ENCODE results near the gene C1orf146.
"Not testable (repeated sequence)": the region's sequence is repeated elsewhere in the genome, so short reads cannot be mapped to it uniquely, and the experiment has no call there.

C1orf146 gene

GRCh38 chr1:92210701-92211100, 7.0 kb upstream of the C1orf146 start:
- no peaks in the 10 kb centered on the region for H3K4me1 ChIP-seq (ENCODE audit: insufficient read depth, low read length)
- 98% methylated on average over 2 of the region's 2 CpGs for WGBS
- H3K36me3 ChIP-seq (ENCODE audit: insufficient read depth, low read length) = no peaks in the 10 kb centered on the region
- H3K9me3 ChIP-seq (ENCODE audit: insufficient read depth, low read depth, low read length) = peaks cover 6% of the 10 kb centered on the region; the same call in 1 of the 2 replicates
- H3K27ac ChIP-seq (ENCODE audit: low read depth, low read length) = no peak overlapping the region
- H3K27me3 ChIP-seq (ENCODE audit: insufficient read depth, low read length) = no peaks in the 10 kb centered on the region
- H3K9ac ChIP-seq (ENCODE audit: low read depth, low read length) = no peak overlapping the region
- no peak overlapping the region for H3K4me3 ChIP-seq (ENCODE audit: low read length)

DNA sequence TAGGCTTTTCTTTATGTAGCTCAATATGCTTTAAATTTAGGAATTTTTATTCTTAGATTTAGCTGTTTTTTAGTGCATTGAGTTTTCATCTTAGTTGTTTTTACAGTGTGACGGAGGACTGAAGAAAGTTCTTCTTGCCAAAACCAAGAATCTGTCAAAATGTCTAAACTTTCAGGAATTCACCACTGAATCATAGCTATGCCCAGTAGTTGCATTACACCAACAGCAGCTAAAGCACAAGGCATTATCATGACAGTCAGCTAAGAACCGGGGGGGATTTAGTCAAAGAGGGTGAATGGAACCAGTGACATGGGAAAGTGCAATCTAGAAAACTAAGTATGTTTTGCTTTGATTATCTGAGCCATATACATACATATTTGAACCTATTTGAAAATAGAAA, 6.5 kb upstream of the C1orf146 start:
- H3K27ac ChIP-seq (ENCODE audit: low read depth, low read length) = no peak overlapping the region
- no peak overlapping the region for H3K9ac ChIP-seq (ENCODE audit: low read depth, low read length)
- H3K9me3 ChIP-seq (ENCODE audit: insufficient read depth, low read depth, low read length) = peaks cover 5% of the 10 kb centered on the region; the same call in 1 of the 2 replicates
- 81% methylated on average over 2 of the region's 2 CpGs for WGBS
- H3K36me3 ChIP-seq (ENCODE audit: insufficient read depth, low read length) = no peaks in the 10 kb centered on the region
- H3K27me3 ChIP-seq (ENCODE audit: insufficient read depth, low read length) = no peaks in the 10 kb centered on the region
- no peaks in the 10 kb centered on the region for H3K4me1 ChIP-seq (ENCODE audit: insufficient read depth, low read length)
- H3K4me3 ChIP-seq (ENCODE audit: low read length) = no peak overlapping the region

- Histone ChIP-seq H3K36me3 (ENCODE audit: insufficient read depth, low read length) (no peaks in the 10 kb centered on the region), H3K9me3 (ENCODE audit: insufficient read depth, low read depth, low read length) (no peaks in the 10 kb centered on the region), H3K4me3 (ENCODE audit: low read length) (no peak overlapping the region), H3K27ac (ENCODE audit: low read depth, low read length) (no peak overlapping the region), H3K27me3 (ENCODE audit: insufficient read depth, low read length) (no peaks in the 10 kb centered on the region), H3K9ac (ENCODE audit: low read depth, low read length) (no peak overlapping the region), H3K4me1 (ENCODE audit: insufficient read depth, low read length) (no peaks in the 10 kb centered on the region)
- WGBS = 84% methylated on average over 14 of the region's 14 CpGs
Observed at GRCh38 chr1:92218559-92218958, 844 bp downstream of the C1orf146 start.

GRCh38 chr1:92219028-92219427, 1.3 kb downstream of the C1orf146 start:
- Histone ChIP-seq H3K9me3 (ENCODE audit: insufficient read depth, low read depth, low read length) (no peaks in the 10 kb centered on the region), H3K27me3 (ENCODE audit: insufficient read depth, low read length) (no peaks in the 10 kb centered on the region), H3K4me1 (ENCODE audit: insufficient read depth, low read length) (no peaks in the 10 kb centered on the region), H3K4me3 (ENCODE audit: low read length) (no peak overlapping the region), H3K36me3 (ENCODE audit: insufficient read depth, low read length) (no peaks in the 10 kb centered on the region), H3K27ac (ENCODE audit: low read depth, low read length) (no peak overlapping the region), H3K9ac (ENCODE audit: low read depth, low read length) (no peak overlapping the region)

DNA sequence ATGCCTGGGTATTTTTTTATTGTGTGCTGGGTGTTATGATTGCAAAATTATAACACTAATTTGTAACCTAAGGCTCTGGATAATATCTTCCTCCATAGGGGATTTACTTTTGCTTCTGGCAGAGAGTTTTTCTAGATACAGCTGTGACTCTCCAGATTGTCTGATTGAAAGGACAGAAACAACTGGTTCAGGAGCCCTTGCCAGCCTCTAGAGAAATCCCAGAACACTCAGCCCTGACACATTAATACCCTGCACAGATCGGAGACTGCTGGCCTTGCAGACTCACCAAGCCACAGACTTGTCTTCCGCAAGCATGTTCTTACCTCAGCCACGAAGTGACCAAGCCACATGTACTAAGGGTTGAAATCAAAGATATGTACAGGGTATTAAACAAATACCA, 10.7 kb downstream of the C1orf146 start:
- Histone ChIP-seq H3K27ac (ENCODE audit: low read depth, low read length) (no peak overlapping the region), H3K36me3 (ENCODE audit: insufficient read depth, low read length) (no peaks in the 10 kb centered on the region), H3K9ac (ENCODE audit: low read depth, low read length) (no peak overlapping the region), H3K9me3 (ENCODE audit: insufficient read depth, low read depth, low read length) (no peaks in the 10 kb centered on the region), H3K4me3 (ENCODE audit: low read length) (no peak overlapping the region), H3K27me3 (ENCODE audit: insufficient read depth, low read length) (no peaks in the 10 kb centered on the region), H3K4me1 (ENCODE audit: insufficient read depth, low read length) (no peaks in the 10 kb centered on the region)
- 95% methylated on average over 3 of the region's 3 CpGs for WGBS

- no peak overlapping the region for H3K9ac ChIP-seq (ENCODE audit: low read depth, low read length)
- no peaks in the 10 kb centered on the region for H3K4me1 ChIP-seq (ENCODE audit: insufficient read depth, low read length)
- no peak overlapping the region for H3K27ac ChIP-seq (ENCODE audit: low read depth, low read length)
- H3K36me3 ChIP-seq (ENCODE audit: insufficient read depth, low read length) = no peaks in the 10 kb centered on the region
- 91% methylated on average over 1 of the region's 1 CpG for WGBS
- no peaks in the 10 kb centered on the region for H3K27me3 ChIP-seq (ENCODE audit: insufficient read depth, low read length)
- no peaks in the 10 kb centered on the region for H3K9me3 ChIP-seq (ENCODE audit: insufficient read depth, low read depth, low read length)
- H3K4me3 ChIP-seq (ENCODE audit: low read length) = no peak overlapping the region
Observed at GRCh38 chr1:92230736-92231135, 13.0 kb downstream of the C1orf146 start.

- WGBS = 78% methylated on average over 2 of the region's 2 CpGs
- Histone ChIP-seq H3K27me3 (ENCODE audit: insufficient read depth, low read length) (no peaks in the 10 kb centered on the region), H3K27ac (ENCODE audit: low read depth, low read length) (no peak overlapping the region), H3K9ac (ENCODE audit: low read depth, low read length) (no peak overlapping the region), H3K4me1 (ENCODE audit: insufficient read depth, low read length) (no peaks in the 10 kb centered on the region), H3K4me3 (ENCODE audit: low read length) (no peak overlapping the region), H3K36me3 (ENCODE audit: insufficient read depth, low read length) (no peaks in the 10 kb centered on the region), H3K9me3 (ENCODE audit: insufficient read depth, low read depth, low read length) (no peaks in the 10 kb centered on the region)
Observed at GRCh38 chr1:92240034-92240433, 22.3 kb downstream of the C1orf146 start.

DNA sequence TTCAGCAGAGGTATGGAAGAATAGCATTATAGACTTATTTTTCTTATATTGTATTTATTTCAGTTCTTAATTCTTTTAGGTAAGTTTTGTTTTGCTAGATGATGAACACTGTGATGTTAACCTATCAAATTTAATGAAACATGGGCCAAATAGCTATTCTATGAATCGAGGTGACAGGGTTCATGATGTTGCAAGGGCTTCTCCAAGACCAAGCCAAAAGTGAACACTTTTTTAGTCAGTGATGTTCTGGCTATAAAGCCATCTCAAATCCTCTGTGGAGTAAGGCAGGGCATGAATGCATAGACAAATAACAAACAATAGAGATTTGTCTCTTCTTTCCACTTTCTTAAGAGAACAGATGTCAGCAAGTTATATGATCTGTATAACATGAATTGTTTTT, 26.7 kb downstream of the C1orf146 start:
- H3K27me3 ChIP-seq (ENCODE audit: insufficient read depth, low read length) = no peaks in the 10 kb centered on the region
- H3K9ac ChIP-seq (ENCODE audit: low read depth, low read length) = no peak overlapping the region
- no peak overlapping the region for H3K4me3 ChIP-seq (ENCODE audit: low read length)
- no peaks in the 10 kb centered on the region for H3K9me3 ChIP-seq (ENCODE audit: insufficient read depth, low read depth, low read length)
- H3K36me3 ChIP-seq (ENCODE audit: insufficient read depth, low read length) = peaks cover 28% of the 10 kb centered on the region
- 87% methylated on average over 1 of the region's 1 CpG for WGBS
- H3K27ac ChIP-seq (ENCODE audit: low read depth, low read length) = no peak overlapping the region
- no peaks in the 10 kb centered on the region for H3K4me1 ChIP-seq (ENCODE audit: insufficient read depth, low read length)

GRCh38 chr1:92254714-92255113, 37.0 kb downstream of the C1orf146 start:
- 81% methylated on average over 3 of the region's 3 CpGs for WGBS
- H3K36me3 ChIP-seq (ENCODE audit: insufficient read depth, low read length) = peaks cover 45% of the 10 kb centered on the region
- H3K4me3 ChIP-seq (ENCODE audit: low read length) = not testable (repeated sequence)

DNA sequence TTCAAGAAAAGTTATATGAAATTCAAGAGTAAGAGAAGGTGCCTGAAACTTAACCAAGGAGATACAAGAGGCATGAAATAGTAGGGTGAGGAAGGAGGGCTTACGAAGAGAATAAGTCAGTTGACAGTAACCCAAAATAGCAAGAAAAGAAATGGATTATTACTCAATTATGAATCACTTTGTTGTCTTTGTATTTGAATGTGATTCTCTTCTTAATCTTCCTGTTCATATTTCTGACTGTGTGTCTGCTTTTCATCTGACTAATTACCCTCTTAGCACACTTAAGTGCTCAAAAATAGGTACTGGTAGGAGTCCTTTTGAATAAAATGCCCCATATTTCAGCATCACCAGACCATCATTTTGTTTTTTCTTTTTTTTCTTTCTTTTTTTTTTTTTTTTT, 41.6 kb downstream of the C1orf146 start:
- no peaks in the 10 kb centered on the region for H3K9me3 ChIP-seq (ENCODE audit: insufficient read depth, low read depth, low read length)
- peaks cover 60% of the 10 kb centered on the region for H3K36me3 ChIP-seq (ENCODE audit: insufficient read depth, low read length)
- 95% methylated on average over 1 of the region's 1 CpG for WGBS
- H3K4me3 ChIP-seq (ENCODE audit: low read length) = no peak overlapping the region
- no peak overlapping the region for H3K9ac ChIP-seq (ENCODE audit: low read depth, low read length)
- H3K27me3 ChIP-seq (ENCODE audit: insufficient read depth, low read length) = no peaks in the 10 kb centered on the region
- no peak overlapping the region for H3K27ac ChIP-seq (ENCODE audit: low read depth, low read length)
- no peaks in the 10 kb centered on the region for H3K4me1 ChIP-seq (ENCODE audit: insufficient read depth, low read length)

More at GRCh38 chr1:92254714-92255113, 37.0 kb downstream of the C1orf146 start:
- H3K9me3 ChIP-seq (ENCODE audit: insufficient read depth, low read depth, low read length); H3K27me3 ChIP-seq (ENCODE audit: insufficient read depth, low read length); H3K9ac ChIP-seq (ENCODE audit: low read depth, low read length); H3K27ac ChIP-seq (ENCODE audit: low read depth, low read length); H3K4me1 ChIP-seq (ENCODE audit: insufficient read depth, low read length): not testable (repeated sequence)

DNA sequence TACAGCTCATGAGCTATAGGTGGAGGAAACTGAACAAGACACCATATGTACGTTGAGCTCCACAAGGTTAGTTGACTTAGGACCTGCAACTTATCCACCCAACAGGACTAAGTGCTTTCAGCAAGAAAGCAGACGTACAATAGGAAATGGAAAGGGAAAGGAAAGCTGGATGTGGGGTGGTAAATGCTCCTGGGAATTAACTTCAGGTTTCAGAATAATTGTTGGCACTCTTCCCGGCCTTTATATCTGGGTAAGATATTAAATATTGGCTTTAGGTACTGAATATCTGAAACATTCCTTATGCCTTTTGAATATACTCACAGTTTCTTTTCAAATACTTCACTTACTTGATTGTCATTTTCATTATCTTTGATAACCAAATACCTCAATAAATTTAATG, 44.8 kb downstream of the C1orf146 start:
- Histone ChIP-seq H3K4me3 (ENCODE audit: low read length) (no peak overlapping the region), H3K9me3 (ENCODE audit: insufficient read depth, low read depth, low read length) (no peaks in the 10 kb centered on the region), H3K27ac (ENCODE audit: low read depth, low read length) (no peak overlapping the region), H3K27me3 (ENCODE audit: insufficient read depth, low read length) (no peaks in the 10 kb centered on the region), H3K36me3 (ENCODE audit: insufficient read depth, low read length) (peaks cover 84% of the 10 kb centered on the region), H3K9ac (ENCODE audit: low read depth, low read length) (no peak overlapping the region), H3K4me1 (ENCODE audit: insufficient read depth, low read length) (no peaks in the 10 kb centered on the region)
- WGBS = 95% methylated on average over 3 of the region's 3 CpGs

DNA sequence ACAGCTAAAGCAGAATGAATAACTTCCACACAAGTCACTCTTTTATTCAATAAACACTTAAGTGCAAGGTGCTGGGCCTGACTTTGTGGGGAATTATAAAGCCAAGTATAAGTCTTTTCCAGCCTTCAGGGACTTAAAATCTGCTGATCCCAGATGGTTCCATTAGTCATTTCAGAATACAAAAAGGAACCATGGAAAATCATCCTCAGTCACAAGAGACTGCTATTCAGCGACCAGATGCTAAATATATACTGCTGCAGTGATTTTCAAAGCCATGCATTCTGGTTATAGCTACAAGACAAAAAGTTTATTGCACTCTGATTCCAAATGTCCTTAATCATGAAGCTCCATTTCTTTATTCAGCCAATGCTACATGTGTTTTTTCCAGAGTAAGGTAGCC, 55.3 kb downstream of the C1orf146 start:
- no peaks in the 10 kb centered on the region for H3K4me1 ChIP-seq (ENCODE audit: insufficient read depth, low read length)
- no peak overlapping the region for H3K27ac ChIP-seq (ENCODE audit: low read depth, low read length)
- no peak overlapping the region for H3K4me3 ChIP-seq (ENCODE audit: low read length)
- no peak overlapping the region for H3K9ac ChIP-seq (ENCODE audit: low read depth, low read length)
- H3K9me3 ChIP-seq (ENCODE audit: insufficient read depth, low read depth, low read length) = no peaks in the 10 kb centered on the region
- H3K27me3 ChIP-seq (ENCODE audit: insufficient read depth, low read length) = no peaks in the 10 kb centered on the region
- WGBS = 95% methylated on average over 1 of the region's 1 CpG
- peaks cover 82% of the 10 kb centered on the region for H3K36me3 ChIP-seq (ENCODE audit: insufficient read depth, low read length)
